Limb (tissue), 2 donors: Measurements from ENCODE around the gene MLH3.
"Not testable (repeated sequence)": the region's sequence is repeated elsewhere in the genome, so short reads cannot be mapped to it uniquely, and the experiment has no call there.

Source experiments
- DNase-seq, 2 donors: peaks; one replicate each; pipeline ENCODE4 v3.0.0-alpha.2; 2016; ENCODE audit errors: extremely low spot score in 2 of 2

MLH3 gene

GRCh38 chr14:75050852-75051555 lies at the start of gene MLH3:
TSS of gene MLH3 (minus strand) at chr14:75051467. CDS start at chr14:75049655, 1,812 bp downstream.
- peak; percentile 87 to 89 for DNase-seq

GRCh38 chr14:75098682-75099081 lies 47.4 kb upstream of the MLH3 start:
- no peak for DNase-seq

GRCh38 chr14:75098212-75098611 lies 46.9 kb upstream of the MLH3 start:
- no peak for DNase-seq

- DNase-seq: no peak
These were observed 45.7 kb upstream of the MLH3 start for GRCh38 chr14:75096959-75097358.

- DNase-seq: no peak
These were observed 44.4 kb upstream of the MLH3 start for GRCh38 chr14:75095690-75096089.

- no peak for DNase-seq
These were observed 43.6 kb upstream of the MLH3 start for GRCh38 chr14:75094896-75095295.

- DNase-seq: no peak
These were observed 41.4 kb upstream of the MLH3 start for GRCh38 chr14:75092698-75093097.

- DNase-seq: no peak
These were observed 40.0 kb upstream of the MLH3 start for GRCh38 chr14:75091251-75091650.

GRCh38 chr14:75090353-75090752 lies 39.1 kb upstream of the MLH3 start:
- no peak for DNase-seq

- DNase-seq: peak; percentile 64 to 79
These were observed 37.5 kb upstream of the MLH3 start for GRCh38 chr14:75088566-75089373.

- no peak for DNase-seq
These were observed 36.9 kb upstream of the MLH3 start for GRCh38 chr14:75088153-75088552.

- no peak for DNase-seq
These were observed 33.2 kb upstream of the MLH3 start for GRCh38 chr14:75084513-75084912.

- DNase-seq: no peak
These were observed 32.0 kb upstream of the MLH3 start for GRCh38 chr14:75083271-75083670.

GRCh38 chr14:75081660-75082229 lies 30.5 kb upstream of the MLH3 start:
- DNase-seq: peak in 1 of 2 donors; percentile 36

GRCh38 chr14:75079521-75079920 lies 28.3 kb upstream of the MLH3 start:
- no peak for DNase-seq

- peak in 1 of 2 donors; percentile 32 for DNase-seq
These were observed 26.5 kb upstream of the MLH3 start for GRCh38 chr14:75077794-75078193.

GRCh38 chr14:75070383-75070782 lies 19.1 kb upstream of the MLH3 start:
- DNase-seq: peak in 1 of 2 donors; percentile 51

GRCh38 chr14:75069811-75070145 lies 18.5 kb upstream of the MLH3 start:
- no peak for DNase-seq

GRCh38 chr14:75069121-75069810 lies 18.0 kb upstream of the MLH3 start, which contains the start of gene ZC2HC1C:
TSS of gene ZC2HC1C (plus strand) at chr14:75069641. CDS start at chr14:75070574, 933 bp downstream.
- peak; percentile 89 to 94 for DNase-seq

GRCh38 chr14:75068294-75069120 lies 17.2 kb upstream of the MLH3 start:
- peak in 1 of 2 donors; percentile 53 for DNase-seq

GRCh38 chr14:75067765-75068164 lies 16.5 kb upstream of the MLH3 start:
- not testable (repeated sequence) for DNase-seq
